Fibroblast of mammary gland (primary cell): ENCODE results near the gene USP15.
"Not testable (repeated sequence)": the region's sequence is repeated elsewhere in the genome, so short reads cannot be mapped to it uniquely, and the experiment has no call there.

Source experiments
- DNase-seq: peaks from one replicate; pipeline ENCODE4 v3.0.0-alpha.2; 2010; ENCODE audit warnings: low read depth
- H3K4me3 ChIP-seq: 2 replicates; pipeline ENCODE4 v1.5.1; 2011; ENCODE audit warnings: low read depth, mild to moderate bottlenecking, low read length, moderate library complexity; ENCODE audit not compliant: control insufficient read depth
- TF ChIP-seq, protein P1 (sequence below): conservative IDR thresholded peaks from 2 replicates; pipeline ENCODE4 v1.5.1; 2011; ENCODE audit warnings: low read depth, low read length, inconsistent platforms; ENCODE audit not compliant: control insufficient read depth, insufficient read depth

The USP15 gene

GRCh38 chr12:62458626-62459025, 198.4 kb downstream of the USP15 start:
- TF ChIP-seq, protein P1, sequence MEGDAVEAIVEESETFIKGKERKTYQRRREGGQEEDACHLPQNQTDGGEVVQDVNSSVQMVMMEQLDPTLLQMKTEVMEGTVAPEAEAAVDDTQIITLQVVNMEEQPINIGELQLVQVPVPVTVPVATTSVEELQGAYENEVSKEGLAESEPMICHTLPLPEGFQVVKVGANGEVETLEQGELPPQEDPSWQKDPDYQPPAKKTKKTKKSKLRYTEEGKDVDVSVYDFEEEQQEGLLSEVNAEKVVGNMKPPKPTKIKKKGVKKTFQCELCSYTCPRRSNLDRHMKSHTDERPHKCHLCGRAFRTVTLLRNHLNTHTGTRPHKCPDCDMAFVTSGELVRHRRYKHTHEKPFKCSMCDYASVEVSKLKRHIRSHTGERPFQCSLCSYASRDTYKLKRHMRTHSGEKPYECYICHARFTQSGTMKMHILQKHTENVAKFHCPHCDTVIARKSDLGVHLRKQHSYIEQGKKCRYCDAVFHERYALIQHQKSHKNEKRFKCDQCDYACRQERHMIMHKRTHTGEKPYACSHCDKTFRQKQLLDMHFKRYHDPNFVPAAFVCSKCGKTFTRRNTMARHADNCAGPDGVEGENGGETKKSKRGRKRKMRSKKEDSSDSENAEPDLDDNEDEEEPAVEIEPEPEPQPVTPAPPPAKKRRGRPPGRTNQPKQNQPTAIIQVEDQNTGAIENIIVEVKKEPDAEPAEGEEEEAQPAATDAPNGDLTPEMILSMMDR, result no peak
- H3K4me3 ChIP-seq, result no peak overlapping the region
- DNase-seq, result no peak

DNA sequence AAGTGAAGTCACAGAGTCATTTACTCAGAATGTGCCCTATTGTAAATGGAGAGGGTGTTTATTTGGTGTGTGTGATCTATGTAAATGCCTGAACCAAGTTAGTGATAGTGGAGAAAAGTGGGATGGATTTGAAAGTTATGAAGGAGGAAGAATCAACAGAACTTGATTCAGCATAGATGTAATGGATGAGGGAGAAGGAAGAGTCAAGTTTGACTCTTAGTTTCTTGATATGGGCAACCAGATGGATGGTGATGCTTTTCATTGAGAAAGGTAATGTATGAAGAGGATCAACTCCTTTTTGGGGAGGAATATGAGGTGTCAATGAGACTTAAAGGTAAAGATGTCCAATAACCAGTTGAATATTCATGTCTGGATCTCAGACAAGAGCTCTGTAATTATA, 199.8 kb downstream of the USP15 start:
- TF ChIP-seq, protein P1, result no peak
- DNase-seq, result no peak
- no peak overlapping the region for H3K4me3 ChIP-seq

- not testable (repeated sequence) for DNase-seq, H3K4me3 ChIP-seq
Measured at GRCh38 chr12:62461171-62461837, 201.1 kb downstream of the USP15 start.

- not testable (repeated sequence) for H3K4me3 ChIP-seq
Measured at GRCh38 chr12:62463252-62463651, 203.0 kb downstream of the USP15 start.

More at GRCh38 chr12:62463252-62463651, 203.0 kb downstream of the USP15 start:
- not testable (repeated sequence) for DNase-seq
